Heart left ventricle (tissue), 16 donors: ENCODE results near the gene GPRC5B. TPM values are rescaled to one million over a fixed set of nuclear protein-coding genes. Genes with fewer than 3 reads are reported as not detected.

Experiments
- ATAC-seq, 4 donors: fragments of 200-7000 bp; cut with Tn5 transposase; one replicate each; pipeline ENCODE4 v1.9.1; 2020 to 2022; ENCODE audit warnings: moderate library complexity in 4 of 4, mild to moderate bottlenecking in 3 of 4, moderate number of reproducible peaks in 1 of 4
- DNase-seq, 5 donors: peaks; one replicate each; pipeline ENCODE4 v3.0.0-alpha.2; 2020
- H3K27ac ChIP-seq, 12 donors: fragments of 200-600 bp; sonication (generic) in 4 of 12; one replicate each; pipeline versions ENCODE4 v1.5.0 to v1.8.0; 2016 to 2022; ENCODE audit warnings: mild to moderate bottlenecking in 2 of 12
- H3K27me3 ChIP-seq, 9 donors: fragments of 200-600 bp; sonication (generic) in 2 of 9; one replicate each; pipeline versions ENCODE4 v1.5.1 to v1.8.0; 2016 to 2022; ENCODE audit warnings: mild to moderate bottlenecking in 3 of 9
- H3K36me3 ChIP-seq, 9 donors: fragments of 200-600 bp; sonication (generic) in 2 of 9; one replicate each; pipeline versions ENCODE4 v1.5.0 to v1.8.0; 2018 to 2022; ENCODE audit warnings: mild to moderate bottlenecking in 2 of 9
- H3K4me1 ChIP-seq, 12 donors: fragments of 200-600 bp; sonication (generic) in 4 of 12; one replicate each; pipeline versions ENCODE4 v1.5.0 to v1.8.0; 2016 to 2022; ENCODE audit warnings: mild to moderate bottlenecking in 3 of 12
- H3K4me3 ChIP-seq, 12 donors: fragments of 200-600 bp; sonication (generic) in 4 of 12; one replicate each; pipeline versions ENCODE4 v1.5.0 to v1.8.0; 2017 to 2022; ENCODE audit warnings: mild to moderate bottlenecking in 9 of 12, moderate library complexity in 4 of 12
- H3K9me3 ChIP-seq, 12 donors: fragments of 200-600 bp; sonication (generic) in 4 of 12; one replicate each; pipeline versions ENCODE4 v1.5.0 to v1.8.0; 2016 to 2022; ENCODE audit warnings: mild to moderate bottlenecking in 1 of 12
- CTCF ChIP-seq, 12 donors: fragments of 200-600 bp; sonication (generic) in 4 of 12; IDR thresholded peaks; one replicate each; pipeline versions ENCODE4 v1.5.0 to v1.8.0; 2018 to 2022; ENCODE audit warnings: antibody characterized with exemption in 12 of 12, mild to moderate bottlenecking in 5 of 12
- POLR2A ChIP-seq, 2 donors: fragments of 450-650 bp; IDR thresholded peaks; one replicate each; pipeline ENCODE4 v1.6.1; 2017; ENCODE audit warnings: antibody characterized with exemption in 2 of 2, mild to moderate bottlenecking in 2 of 2, moderate library complexity in 2 of 2
- WGBS, 4 donors: extraction: QIAGEN DNeasy Blood & Tissue Kit in 2 of 4; methylation state at CpG; one replicate each; pipeline versions ENCODE4 v1.1.5 to v1.1.7; 2013 to 2018; 5-methylcytosine and 5-hydroxymethylcytosine counted together
- intact Hi-C, 10 donors: fragments of 100-400 bp; cut with DNase I; formaldehyde crosslinking; loops; one replicate each; pipeline versions ENCODE4 v1.11.1 to v1.14.2; 2022
- polyA plus RNA-seq, 2 donors: library from polyadenylated mRNA; stranded (reverse); fragments of 200-250 nt; gene quantifications; one replicate each; pipeline ENCODE4 v1.2.3, GENCODE V29; 2013
- total RNA-seq, 9 donors: library from RNA; depleted of rRNA in 2 of 9; stranded (reverse); fragments of >200 nt in 2 of 9; fragmentation: NEBNext Ultra II Directional in 3 of 9; extraction: Animal tissue kit (Norgen Biotek cat#: 25700) in 3 of 9; gene quantifications; one replicate each; pipeline versions ENCODE4 v1.1.0 to v1.2.4, GENCODE V29; 2016 to 2023
- donor health status: ischemic (EF 13 %, LVEDD 7.1; RV severe dilation, severe dysfunction).
- donor health status: healthy with polysubstance abuse.
- donor health status: DM: no; HTN: yes; CAD: no.
- donor health status: DM: no; HTN: no; CAD: no.
- donor health status: ischemic (EF 25% LVEDD 6.9; RV normal size, moderate dysfunction).
- donor health status: ischemic (EF 25% LVEDD 5.7; RV mildly dilated, moderate dysfunction).
- donor health status: healthy.
- donor health status: DM: yes; HTN: yes; CAD: no.
- donor health status: ischemic (EF 35%, LVEDD 5.7; RV mildly dilated, moderate dysfunction).
- donor health status: nonischemic (EF 11% LVEDD 7.7; RV severe dilation, severe dysfunction).
- donor health status: DM: yes; HTN: yes; CAD: no.
- donor health status: PGD.
- donor health status: ischemic (EF 29% LVEDD 5.4; RV normal size, mild dysfunction).
- donor health status: nonischemic (EF 23%, LVEDD 6.1; RV moderate dilation, normal function).

GPRC5B gene
- total and polyA plus RNA-seq, 11 donors: 43.0 to 104 (median 77.9) TPM

- Histone ChIP-seq H3K36me3 (no peaks in the 10 kb centered on the region), H3K4me3 (no peak overlapping the region), H3K27me3 (no peaks in the 10 kb centered on the region), H3K27ac (peak overlapping the region in 11 of 12 donors; percentile 16 to 72 (median 58)), H3K4me1 (peaks cover 0 to 61% (median 27%) of the 10 kb centered on the region in 12 donors), H3K9me3 (peaks cover 0 to 20% (median 4%) of the 10 kb centered on the region in 12 donors)
- peak in 1 of 5 donors; percentile 33 for DNase-seq
- TF ChIP-seq CTCF (IDR thresholded peaks at IDR 0.05) (no peak), POLR2A (IDR thresholded peaks at IDR 0.05) (no peak)
- WGBS, 4 donors: 38 to 53% (median 47%) methylated on average over 5 of the region's 5 CpGs
- intact Hi-C loops: loop anchor here in 5 of 10 donors (5.0 to 10.0 kb wide), 6 partner anchors 53 to 206 kb away; partner anchors contain the start of genes IQCK (in 3 of the 5), KNOP1 (in 3 of the 5) and GPRC5B (in 1 of the 5)
- ATAC-seq: peak in 3 of 4 donors; percentile 31 to 57 (median 53)
Observed at GRCh38 chr16:19808061-19808641, 76.5 kb downstream of the GPRC5B start.

Other genes with a start within 250 kb of the GPRC5B start
- 10 to 100 TPM in 1 of 9 donors, 1 to 10 TPM in 8; 6.3 to 11.5 (median 7.9) TPM for gene KNOP1, start 166.6 kb downstream of the GPRC5B start, total RNA-seq
- 10 to 100 TPM in 1 of 2 donors, 1 to 10 TPM in 1; 9.1 to 12.1 TPM for gene KNOP1, start 166.6 kb downstream of the GPRC5B start, polyA plus RNA-seq
- gene IQCK, start 166.6 kb downstream of the GPRC5B start, total RNA-seq: 10 to 100 TPM in 3 of 9 donors, 1 to 10 TPM in 6; 5.7 to 17.4 (median 9.0) TPM
- gene IQCK, start 166.6 kb downstream of the GPRC5B start, polyA plus RNA-seq: 1 to 10 TPM; 5.6 to 9.6 TPM
- not detected for gene GPR139, start 189.0 kb upstream of the GPRC5B start, total RNA-seq
- gene GPR139, start 189.0 kb upstream of the GPRC5B start, polyA plus RNA-seq: not detected